ENCODE measurements around the gene PLOD3.

Gene PLOD3

DNA sequence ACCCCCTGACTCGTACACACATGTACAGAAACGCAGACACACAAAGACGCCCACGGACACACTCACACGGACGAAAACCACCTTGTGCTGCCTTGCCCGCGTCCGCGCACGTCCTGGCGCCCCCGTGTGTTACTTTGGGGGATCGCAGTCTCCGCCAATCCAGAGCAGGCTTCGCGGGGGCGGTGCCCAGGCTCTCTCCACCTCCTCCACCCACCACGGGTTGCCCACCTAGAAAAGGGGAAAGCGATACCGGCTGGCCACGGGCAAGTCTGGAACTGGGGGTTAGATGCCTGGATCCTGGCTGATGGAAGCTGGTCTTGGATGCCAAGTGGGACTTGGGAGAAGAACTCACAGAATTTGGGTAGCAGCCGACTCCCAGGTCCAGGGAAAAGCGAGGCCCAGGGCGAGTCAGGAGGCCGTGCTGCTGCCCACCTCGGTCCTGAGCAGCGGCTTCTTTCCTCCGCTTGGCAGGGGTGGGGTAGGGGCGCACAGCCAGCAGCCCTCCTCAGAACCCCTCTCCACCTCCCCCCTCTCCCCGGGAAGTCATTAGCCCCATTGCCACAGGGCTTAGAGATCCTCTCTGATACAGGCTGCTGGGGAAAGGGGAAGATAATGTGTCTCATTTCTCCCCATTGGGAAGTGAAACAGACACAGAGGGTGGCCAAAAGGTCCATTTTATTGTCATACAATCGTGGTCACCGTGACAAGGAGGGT is 47.4 kb downstream of the PLOD3 start:
- H3K4me3 ChIP-seq (ENCODE audit: low read depth, low read length): no peak overlapping the region
- DNase-seq (ENCODE audit: low read depth, low spot score): no peak
- CTCF ChIA-PET: interaction anchor here (0.6 to 3.1 kb wide), 15 partner anchors 8 to 272 kb away, joined by 3 to 30 read pairs (median 9); partner anchors contain the start of genes PLOD3 and ZNHIT1
- peak; percentile 98 for TF ChIP-seq CTCF (IDR thresholded peaks at IDR 0.05; ENCODE audit: insufficient read depth, low read length, missing control alignments)
- POLR2A ChIA-PET: no interaction called here

GRCh38 chr7:101169110-101169837 is 48.1 kb downstream of the PLOD3 start:
- CTCF ChIA-PET: interaction anchor here (0.6 to 3.1 kb wide), 14 partner anchors 7 to 113 kb away, joined by 3 to 30 read pairs (median 4); partner anchors contain the start of genes FIS1, PLOD3 and ZNHIT1
- TF ChIP-seq CTCF (IDR thresholded peaks at IDR 0.05; ENCODE audit: insufficient read depth, low read length, missing control alignments): no peak
- no peak for DNase-seq (ENCODE audit: low read depth, low spot score)
- H3K4me3 ChIP-seq (ENCODE audit: low read depth, low read length): no peak overlapping the region
- POLR2A ChIA-PET: no interaction called here

- H3K4me3 ChIP-seq (ENCODE audit: low read depth, low read length): no peak overlapping the region
Observed at GRCh38 chr7:101168412-101169049, 48.9 kb downstream of the PLOD3 start.

GRCh38 chr7:101167645-101168411 is 49.6 kb downstream of the PLOD3 start:
- TF ChIP-seq CTCF (IDR thresholded peaks at IDR 0.05; ENCODE audit: insufficient read depth, low read length, missing control alignments): no peak

More at GRCh38 chr7:101168412-101169049, 48.9 kb downstream of the PLOD3 start:
- ChIA-PET POLR2A (no interaction called here), CTCF (interaction anchor here (0.6 to 1.8 kb wide), 14 partner anchors 8 to 114 kb away, joined by 3 to 10 read pairs (median 3); partner anchors contain the start of gene FIS1)
- TF ChIP-seq CTCF (IDR thresholded peaks at IDR 0.05; ENCODE audit: insufficient read depth, low read length, missing control alignments): no peak
- no peak for DNase-seq (ENCODE audit: low read depth, low spot score)

DNA sequence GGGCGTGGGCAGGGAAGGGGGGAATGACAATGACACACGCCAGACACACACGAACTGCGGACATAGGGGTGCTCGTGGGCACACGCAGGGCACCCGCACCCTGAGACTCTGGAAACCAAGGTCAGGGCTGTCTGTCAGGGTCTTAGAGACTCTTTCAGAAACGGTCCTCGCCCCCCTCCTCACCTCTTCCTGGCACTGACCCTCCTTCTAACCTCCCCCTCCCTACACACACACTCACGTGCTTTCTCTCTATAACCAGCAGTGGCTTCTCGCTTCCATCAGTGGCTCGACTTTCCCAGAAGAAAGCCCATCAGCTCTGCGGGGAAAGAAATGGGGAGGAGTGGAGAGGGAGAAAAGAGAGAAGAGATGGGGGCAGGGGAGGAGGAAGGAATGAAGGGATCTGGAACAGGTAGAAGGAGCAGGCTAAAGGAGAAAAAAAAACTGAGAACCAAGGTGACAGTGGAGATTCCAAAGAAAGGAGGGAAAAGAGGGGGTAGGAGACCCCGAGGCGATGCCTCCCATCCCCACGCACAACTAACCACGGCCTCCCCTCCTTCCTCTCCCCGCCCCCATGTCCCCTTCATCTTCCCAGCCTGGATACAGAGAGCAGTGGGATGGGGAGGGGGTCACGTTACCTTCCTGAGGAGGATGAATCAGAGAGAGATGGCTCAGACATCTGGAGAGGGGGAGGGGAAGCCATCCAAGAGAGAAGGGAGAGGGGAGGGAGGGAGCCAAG is 50.3 kb downstream of the PLOD3 start:
- ChIA-PET CTCF (interaction anchor here (1.5 to 1.6 kb wide), 2 partner anchors 11 to 25 kb away, joined by 3 to 4 read pairs; no protein-coding TSS in a partner anchor), POLR2A (no interaction called here)
- TF ChIP-seq CTCF (IDR thresholded peaks at IDR 0.05; ENCODE audit: insufficient read depth, low read length, missing control alignments): no peak
- no peak for DNase-seq (ENCODE audit: low read depth, low spot score)
- H3K4me3 ChIP-seq (ENCODE audit: low read depth, low read length): no peak overlapping the region

More at GRCh38 chr7:101167645-101168411, 49.6 kb downstream of the PLOD3 start:
- H3K4me3 ChIP-seq (ENCODE audit: low read depth, low read length): no peak overlapping the region
- ChIA-PET POLR2A (no interaction called here), CTCF (interaction anchor here (0.8 to 1.8 kb wide), 12 partner anchors 8 to 90 kb away, joined by 3 to 10 read pairs (median 3); partner anchors contain the start of gene FIS1)
- DNase-seq (ENCODE audit: low read depth, low spot score): no peak
